ENCODE measurements around the gene SLC16A12.
"Not testable (repeated sequence)": the region's sequence is repeated elsewhere in the genome, so short reads cannot be mapped to it uniquely, and the experiment has no call there.

SLC16A12 gene

DNA sequence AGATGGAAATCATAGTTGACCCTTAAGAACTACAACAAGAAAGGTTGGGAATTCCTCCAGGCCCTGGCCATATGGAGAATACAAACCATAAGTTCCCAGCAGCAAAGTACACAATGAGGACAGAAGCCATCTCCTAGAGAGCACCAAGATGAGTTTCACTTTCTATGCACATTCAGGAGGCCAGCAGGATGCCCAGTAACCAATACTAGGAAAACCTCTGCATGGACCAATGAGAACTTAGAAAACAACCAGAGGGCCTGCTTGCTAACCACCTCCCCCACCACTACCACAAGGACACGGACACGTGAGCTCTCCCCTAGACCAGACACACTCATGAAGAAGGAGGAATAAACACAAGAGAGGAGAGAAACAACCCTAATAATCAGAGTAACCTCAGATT is 64.8 kb downstream of the SLC16A12 start:
- DNase-seq (ENCODE audit: low read depth, low spot score): no peak

DNA sequence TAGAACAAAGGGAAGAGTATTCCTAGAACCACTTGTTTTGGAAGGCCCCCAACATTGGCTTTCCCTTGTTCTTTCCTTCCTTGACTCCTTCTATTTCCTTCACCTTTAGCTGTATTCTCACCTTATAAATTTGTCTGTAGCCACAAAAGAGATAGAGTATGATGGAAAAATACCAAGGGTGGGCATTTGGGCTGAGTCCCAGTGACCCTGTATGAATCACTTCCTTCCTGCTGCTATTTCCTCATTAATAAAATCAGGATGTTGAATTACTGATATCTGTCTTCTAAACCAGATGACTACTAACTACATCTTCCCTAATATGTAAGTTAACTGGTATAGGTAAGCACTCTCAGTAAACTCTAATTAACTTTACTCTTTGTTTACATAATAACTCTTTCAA is 65.9 kb downstream of the SLC16A12 start:
- DNase-seq (ENCODE audit: low read depth, low spot score): no peak

DNA sequence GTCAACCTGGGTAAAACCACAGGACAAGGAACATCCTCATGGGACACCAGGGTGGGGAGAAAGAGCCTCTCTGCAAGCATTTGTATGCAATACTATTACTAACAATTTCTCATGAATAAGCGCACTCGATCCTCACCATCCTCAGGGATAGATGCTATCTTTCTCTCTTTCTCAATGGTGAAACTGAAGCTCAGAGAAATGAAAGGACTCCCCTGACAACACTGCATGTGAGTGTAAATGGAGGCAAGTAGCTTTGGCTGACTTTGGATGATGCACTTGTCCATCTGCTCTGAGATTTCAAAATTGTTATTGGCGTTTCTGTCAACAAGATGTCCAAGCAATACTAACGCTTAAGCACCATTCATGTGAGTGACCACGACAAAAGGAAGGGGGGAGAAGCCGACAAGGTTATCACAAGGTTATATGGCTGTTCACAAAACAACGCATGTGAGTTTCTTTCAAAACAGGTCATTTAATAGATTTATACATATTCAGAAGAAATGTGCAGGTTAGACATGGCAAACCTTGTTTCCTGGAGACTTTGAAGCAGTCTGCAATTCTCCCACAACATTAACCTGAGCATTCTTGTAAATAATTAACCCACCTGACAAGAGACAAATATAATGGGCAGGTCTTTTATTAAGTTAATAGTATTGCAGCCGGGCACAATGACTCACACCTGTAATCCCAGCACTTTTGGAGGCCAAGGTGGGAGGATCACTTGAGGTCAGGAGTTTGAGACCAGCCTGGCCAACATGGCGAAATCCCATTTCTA is 67.0 kb downstream of the SLC16A12 start:
- DNase-seq (ENCODE audit: low read depth, low spot score): no peak

DNA sequence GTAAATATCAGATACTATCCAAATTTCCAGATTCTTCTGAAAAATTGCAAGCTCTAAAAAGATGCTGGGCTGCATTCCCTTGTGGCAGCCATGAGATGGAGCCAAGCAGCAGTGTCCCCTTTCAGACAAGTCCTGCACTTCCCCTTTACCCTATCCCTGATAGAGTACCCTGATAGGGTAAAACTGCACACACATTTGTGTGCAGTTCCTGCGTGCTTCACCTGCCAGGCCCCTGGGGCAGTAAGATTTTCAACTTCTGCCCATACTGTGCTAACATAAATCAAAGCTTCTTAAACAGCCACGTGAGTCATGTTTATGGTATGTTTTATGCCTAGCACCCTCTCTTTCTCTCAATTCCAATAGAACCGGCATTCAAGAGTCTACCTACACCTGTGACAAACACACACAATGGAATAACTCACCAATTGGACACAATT is 68.8 kb downstream of the SLC16A12 start:
- DNase-seq (ENCODE audit: low read depth, low spot score): peak; percentile 61

DNA sequence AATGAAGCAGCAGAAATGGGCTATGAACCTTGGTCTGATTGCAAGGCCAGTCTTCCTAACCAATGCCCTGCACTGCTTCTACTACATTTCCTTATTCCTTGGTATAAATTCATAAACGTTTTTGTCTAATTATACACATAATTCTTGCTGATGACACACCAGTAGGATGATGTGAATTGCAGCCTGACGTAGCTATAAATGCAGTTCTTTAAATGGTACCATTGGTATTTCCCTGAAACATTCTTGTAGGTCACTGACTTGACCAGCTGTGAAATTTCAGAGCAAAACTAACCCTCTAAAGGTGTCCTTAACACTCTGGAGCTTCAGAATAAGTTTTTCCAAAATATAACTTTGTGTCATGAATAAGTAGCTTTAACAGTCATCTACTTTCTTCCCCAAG is 70.2 kb downstream of the SLC16A12 start:
- no peak for DNase-seq (ENCODE audit: low read depth, low spot score)

DNA sequence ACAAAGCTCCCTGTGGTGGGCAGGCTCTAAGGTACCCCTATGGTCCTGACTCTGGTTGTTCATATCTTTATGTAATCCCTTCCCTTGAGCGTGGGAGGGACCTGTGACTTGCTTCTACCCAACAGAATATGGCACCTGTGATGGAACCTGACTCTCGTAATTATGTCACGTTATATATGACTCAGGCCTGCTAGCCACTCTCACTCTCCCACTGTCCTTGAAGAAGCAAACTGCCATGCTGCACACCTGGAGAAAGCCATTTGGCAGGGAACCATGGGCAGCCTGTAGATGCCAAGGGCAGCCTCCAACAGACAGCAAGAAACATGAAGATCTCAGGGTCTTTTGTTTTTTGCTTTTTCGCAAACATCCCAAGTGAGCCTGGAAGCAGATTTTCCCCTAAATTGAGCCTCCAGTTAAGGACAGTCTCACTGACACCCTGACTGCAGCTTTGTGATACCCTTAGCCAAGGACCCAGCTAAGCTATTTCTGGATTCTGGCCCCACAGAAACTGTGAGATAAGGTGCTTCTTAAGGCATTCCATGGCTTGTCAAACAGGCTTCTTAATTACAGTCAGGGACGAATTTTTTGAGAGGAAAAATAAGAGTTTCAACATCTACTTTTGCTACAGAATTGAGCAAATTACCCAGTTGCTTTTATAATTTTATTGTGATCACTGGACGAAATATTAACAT is 71.4 kb downstream of the SLC16A12 start:
- no peak for DNase-seq (ENCODE audit: low read depth, low spot score)

DNA sequence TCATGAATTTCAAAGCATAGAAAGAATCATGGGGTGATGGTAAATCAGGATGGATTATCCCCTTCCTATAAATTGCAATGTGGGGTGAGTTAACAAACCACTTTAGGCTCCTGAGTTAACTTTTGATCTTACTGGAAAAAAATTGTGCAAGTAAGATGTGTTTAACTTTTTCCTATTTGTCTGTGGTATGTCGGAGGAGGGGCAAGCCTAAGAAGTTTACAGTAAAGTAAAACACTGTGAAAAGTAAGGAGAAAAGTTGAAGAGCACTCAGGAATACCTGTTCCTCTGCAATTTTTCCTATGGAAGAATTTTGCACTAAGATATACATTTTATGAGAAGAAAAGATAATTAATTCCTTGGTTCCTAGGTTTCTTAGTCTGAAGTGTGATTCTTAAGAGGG is 76.6 kb downstream of the SLC16A12 start:
- DNase-seq (ENCODE audit: low read depth, low spot score): peak; percentile 28

DNA sequence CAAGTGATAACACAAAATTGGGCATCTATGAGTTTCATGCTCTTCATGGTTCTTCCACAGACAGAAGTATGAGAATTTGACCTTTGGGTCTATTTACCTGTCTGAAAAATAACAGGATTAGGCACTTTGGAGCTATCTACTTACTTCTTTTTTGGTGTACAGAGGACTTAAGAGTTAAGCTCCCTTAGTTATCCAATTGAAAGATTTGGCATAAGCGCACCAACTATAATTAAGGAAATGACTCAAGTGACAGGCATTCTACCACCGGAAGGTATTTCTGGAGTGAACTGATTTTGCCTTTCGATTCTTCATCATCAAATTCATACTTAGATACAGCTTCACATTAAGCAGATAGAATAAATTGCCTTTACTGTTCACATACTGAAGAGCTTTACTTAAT is 77.1 kb downstream of the SLC16A12 start:
- DNase-seq (ENCODE audit: low read depth, low spot score): peak; percentile 72

DNA sequence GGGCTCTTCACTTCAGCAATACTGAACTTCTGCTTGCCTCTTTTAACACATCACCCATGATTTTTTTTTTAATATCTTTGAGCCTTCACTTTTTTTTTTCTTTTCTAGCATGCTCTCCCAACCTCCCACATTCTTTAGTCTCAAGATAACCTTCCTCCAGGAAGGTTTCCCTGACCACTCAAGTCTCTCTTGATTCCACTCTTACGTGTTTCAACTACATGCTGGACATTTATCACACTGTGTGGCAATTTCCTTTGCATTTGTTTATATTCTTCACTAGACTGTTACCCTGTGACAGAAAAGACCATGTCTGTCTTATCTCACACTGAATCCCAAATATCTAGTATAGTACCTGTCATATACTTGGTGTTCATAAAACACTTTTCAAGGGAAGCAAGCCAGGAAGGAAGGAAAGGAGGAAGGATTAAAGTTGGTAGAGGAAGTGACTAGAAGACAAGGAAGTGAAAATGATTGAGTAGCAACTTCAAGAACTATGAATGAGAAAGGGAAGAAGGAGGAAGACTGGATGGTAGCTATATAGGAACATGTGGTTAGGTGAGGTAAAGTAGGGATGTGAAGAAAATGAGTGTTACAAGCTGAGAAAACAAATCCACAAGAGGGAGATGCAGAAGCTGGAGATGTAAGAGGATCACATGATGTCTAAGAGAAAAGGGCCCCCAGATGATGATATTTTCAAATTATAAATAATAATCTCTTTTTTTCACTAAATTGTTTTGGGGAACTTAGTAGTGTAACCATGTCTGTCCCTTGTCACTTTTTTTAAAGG is 80.6 kb downstream of the SLC16A12 start:
- DNase-seq (ENCODE audit: low read depth, low spot score): no peak

DNA sequence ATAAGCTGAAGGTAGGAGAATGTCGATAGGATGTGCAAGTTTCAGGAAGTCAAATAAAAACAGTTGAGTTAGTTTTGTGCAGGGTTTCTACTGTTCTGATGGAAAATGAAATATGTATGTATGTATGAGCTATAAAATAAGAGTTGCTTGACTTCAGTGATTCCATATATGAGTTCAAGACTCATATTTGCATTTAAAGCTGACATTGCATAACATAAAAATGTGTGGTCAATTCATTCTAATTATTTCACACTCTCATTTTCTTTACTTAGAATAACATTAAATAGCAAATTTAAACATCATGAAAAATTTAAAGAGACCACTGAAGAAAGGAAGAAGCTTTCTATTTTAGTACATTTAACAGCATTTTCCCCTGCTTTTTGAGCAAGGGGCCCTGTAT is 83.2 kb downstream of the SLC16A12 start:
- no peak for DNase-seq (ENCODE audit: low read depth, low spot score)

DNA sequence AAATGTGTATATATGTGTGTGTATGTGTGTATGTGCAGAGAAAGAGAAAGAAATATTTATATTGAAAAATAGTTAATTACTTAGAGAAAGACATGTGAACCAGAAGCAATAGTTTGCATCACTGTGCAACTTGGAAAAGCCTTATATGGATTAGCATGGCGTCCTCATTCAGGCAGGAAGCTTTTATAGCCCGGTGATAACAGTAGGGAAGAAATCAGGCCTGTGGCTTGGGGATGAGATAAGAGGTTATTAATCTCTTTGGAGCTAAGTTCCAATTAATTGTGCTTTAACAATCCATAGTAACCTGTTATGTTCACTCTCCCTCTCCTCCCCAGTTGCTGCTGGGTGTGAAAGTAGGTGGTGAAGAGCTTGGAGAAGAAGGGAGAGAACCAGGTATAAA is 84.5 kb downstream of the SLC16A12 start:
- no peak for DNase-seq (ENCODE audit: low read depth, low spot score)

DNA sequence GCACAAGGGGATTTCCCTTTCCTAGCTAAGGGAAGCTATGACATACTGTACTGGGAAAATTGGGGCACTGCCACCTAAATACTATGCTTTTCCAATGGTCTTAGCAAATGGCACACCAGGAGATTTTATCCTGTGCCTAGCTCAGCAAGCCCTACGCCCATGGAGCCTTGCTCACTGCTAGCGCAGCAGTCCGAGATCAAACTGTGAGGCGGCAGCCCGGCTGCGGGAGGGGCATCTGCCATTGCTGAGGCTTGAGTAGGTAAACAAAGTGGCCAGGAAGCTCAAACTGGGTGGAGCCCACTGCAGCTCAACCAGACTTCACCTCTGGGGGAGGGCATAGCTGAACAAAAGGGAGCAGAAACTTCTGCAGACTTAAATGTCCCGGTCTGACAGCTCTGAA is 90.6 kb downstream of the SLC16A12 start:
- not testable (repeated sequence) for DNase-seq (ENCODE audit: low read depth, low spot score)

DNA sequence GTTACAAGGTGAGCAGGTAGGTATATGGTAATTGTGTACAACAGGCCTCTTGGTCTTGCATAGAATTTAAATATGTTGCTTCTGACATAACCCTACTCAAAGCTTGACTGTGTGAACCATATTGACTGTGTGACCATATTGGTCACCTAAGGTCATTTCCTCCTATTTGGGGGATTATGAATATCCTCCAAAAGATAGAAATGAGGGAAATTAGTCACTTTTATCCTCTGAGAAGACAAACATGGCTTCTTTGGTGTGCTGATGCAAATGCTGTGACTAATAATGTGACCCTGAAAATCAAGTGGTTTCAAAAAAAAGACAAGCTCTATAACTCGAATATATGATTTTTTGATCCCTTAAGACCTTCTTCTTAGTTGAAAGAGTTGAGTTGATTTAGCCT is 93.1 kb downstream of the SLC16A12 start:
- DNase-seq (ENCODE audit: low read depth, low spot score): no peak

DNA sequence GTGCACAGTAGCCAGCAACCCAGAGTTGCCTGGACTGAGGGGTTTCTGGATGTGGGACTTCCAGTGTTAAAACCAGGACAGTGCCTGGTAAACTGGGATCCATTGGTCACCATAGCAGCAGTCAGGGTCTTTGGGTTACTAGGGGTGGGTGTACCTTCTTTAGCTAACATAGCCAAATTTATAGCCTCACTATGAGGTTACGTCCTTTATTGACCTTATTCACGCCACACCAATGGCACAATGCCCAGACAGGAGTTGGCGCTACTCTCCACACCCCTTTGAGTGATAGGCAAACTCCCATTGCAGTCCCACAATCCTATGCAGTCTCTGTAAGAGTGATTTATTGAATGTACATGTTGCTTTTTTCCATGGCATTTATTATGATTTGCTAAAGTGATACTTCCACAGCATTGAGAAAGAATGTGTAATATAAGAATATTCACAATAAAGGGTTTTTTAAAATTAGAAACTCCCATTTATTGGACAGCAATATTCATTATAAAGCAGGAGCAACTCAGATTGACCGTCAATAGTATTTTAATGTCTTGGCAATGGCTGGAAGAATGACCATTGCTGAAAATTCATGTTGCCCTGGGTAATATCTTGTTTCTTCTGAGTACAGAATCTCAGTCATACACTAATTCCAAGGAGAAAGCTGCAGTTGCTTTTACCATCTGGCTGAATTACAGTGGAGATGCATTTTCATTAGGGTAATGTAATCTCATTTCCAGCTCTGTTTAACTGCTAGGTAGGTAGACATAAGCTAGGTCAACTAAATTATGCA is 95.0 kb downstream of the SLC16A12 start:
- no peak for DNase-seq (ENCODE audit: low read depth, low spot score)

DNA sequence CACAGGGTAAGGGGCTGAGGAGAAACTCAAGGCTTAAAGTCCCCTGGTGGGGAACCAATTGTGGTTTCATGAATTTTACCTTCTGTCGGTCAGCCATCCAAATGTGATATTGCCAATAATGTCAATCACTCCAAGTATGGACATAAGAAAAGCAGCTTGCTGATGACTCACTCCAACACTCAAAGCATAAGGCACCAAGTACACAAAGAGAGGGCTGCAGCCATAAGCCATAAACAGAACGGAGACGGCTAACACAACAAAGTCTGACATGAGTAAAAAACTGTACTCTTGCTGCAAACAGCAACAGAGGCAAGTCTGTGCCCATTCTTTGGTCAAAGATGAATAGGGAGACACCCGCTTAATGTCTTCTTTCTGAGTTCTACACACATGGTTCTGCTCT is 96.9 kb downstream of the SLC16A12 start:
- peak; percentile 40 for DNase-seq (ENCODE audit: low read depth, low spot score)

DNA sequence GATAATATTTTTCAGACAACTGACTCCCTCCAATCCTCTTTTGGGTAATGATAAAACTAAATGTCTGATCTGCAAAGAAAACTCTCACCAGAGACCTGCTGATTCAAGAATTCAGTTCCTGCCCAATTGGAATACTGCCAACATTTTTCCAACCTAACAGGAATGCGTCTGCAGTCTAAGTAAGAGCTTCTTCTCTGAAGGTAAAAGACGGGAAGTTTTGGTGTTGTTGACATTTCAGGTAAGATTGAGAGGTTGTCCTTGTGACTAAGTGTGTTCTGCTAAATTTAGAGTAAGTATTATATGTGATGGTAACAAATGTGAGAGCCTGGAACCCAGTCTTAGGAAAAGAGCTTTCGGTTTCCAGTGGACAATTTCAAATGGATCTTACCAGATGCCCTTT is 103.4 kb downstream of the SLC16A12 start:
- DNase-seq (ENCODE audit: low read depth, low spot score): peak; percentile 86

DNA sequence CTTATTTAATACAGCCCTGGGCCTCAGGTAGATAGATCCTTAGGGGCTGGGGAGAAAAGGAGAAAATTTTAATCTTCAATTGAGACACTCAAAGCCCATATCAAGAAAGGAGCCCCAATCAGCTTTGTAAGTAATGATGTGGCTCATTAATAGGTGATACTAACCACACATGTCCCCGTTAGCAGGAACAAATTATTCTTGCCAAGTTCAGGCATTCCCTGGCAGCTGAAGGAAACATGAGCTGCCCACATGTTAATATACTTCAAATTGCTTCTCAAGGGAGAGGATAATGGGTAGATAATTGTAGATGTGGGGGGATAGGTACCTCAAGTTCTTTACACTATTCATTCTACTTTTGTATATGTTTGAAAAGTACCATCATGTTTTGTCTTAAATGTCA is 106.5 kb downstream of the SLC16A12 start:
- peak; percentile 52 for DNase-seq (ENCODE audit: low read depth, low spot score)

DNA sequence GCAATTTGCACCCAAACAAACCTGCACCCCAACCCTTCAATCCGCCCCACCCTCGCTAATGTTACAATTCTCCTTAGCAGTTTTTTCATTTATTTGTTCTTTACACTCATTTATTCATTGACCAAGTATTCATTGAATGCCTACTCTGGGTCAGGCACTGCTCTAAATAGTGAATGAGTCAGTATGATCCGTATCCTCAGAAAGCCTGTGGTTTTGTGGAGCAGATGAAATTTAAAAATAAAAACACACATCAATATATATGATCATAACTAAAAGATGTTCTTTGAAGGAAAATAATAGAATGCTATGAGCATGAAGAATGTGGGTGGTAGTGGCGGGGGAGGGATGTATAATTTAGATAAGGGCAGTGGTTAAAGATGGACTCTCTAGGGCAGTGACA is 107.8 kb downstream of the SLC16A12 start:
- DNase-seq (ENCODE audit: low read depth, low spot score): peak; percentile 71

DNA sequence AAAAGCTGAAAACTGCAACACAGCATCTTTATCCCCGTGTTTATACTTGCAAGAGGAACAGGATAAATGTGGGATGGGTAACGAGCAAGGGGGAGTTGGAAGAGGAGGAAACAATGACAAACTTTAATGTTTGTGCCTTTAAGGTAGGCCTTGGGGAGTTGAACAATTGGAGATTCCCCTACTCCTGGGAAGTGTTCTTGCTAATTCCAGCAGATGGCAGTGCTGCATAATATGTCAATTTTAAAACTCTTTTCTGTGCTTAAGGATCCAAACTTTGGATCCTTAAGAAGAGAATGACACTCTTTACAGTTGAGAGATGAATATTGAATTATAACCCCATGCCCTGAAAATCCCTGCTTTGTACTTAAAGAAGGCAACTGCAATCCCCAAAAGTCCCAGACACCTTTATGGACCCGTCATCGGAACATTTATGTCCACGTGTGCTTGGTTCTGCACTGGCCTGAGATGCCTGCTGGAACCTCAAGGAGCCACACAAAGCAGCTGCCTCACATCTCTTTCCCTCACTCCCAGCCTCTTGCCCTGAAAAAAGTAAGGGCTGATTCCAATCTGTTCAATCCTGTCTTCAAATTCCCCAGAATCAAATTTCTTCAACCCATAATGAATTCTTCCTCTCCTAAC is 109.0 kb downstream of the SLC16A12 start:
- peak; percentile 78 for DNase-seq (ENCODE audit: low read depth, low spot score)

DNA sequence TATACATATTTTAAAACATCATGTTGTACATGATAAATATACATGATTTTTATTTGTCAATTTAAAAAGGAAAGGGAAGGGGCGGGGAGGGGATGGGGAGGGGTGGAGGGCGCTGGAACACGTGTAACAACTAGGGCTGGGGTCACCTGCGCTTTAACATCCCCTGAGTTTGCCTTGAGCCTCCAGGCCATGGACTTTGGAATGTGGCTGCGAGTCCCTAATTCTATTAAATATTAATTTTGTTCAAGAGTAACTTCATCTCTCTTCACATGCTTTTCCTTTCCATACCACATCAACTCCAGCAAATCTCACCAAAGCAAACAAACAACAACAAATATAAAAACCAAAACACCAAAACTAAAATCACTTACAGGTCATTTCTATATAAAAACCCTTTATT is 110.4 kb downstream of the SLC16A12 start:
- no peak for DNase-seq (ENCODE audit: low read depth, low spot score)

DNA sequence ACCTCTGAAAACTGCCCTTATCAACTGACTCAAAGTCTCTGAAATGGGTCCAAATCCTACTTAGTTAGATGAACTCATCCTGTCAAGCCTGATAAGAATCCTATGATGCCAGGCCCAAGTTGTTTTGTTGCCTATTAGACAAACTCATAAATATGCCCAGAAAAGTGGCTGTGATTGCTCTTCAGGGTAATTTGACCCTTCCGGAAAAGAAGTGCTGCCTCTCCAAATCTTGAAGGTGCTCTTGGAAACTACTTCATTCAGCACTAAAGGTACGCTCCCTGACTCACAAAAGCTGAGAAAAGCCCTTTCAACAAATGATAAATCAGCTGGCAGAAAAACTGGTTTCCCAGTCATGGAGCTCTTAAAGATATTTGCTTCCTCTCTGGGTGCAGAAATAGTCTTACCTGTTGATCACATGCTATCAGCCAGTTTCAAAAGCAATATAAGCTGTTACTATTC is 114.3 kb downstream of the SLC16A12 start:
- DNase-seq (ENCODE audit: low read depth, low spot score): no peak

All from astrocyte of the hippocampus (primary cell).